SU-DHL-6 (cell line): ENCODE results near the gene DOCK10.

Experiments
- H2AFZ ChIP-seq: fragments of 200-600 bp; sonication (generic); 2 replicates; pipeline ENCODE4 v1.6.1; 2014; ENCODE audit warnings: low read depth, mild to moderate bottlenecking, moderate library complexity, mixed read lengths, antibody characterized with exemption, low read length; ENCODE audit not compliant: severe bottlenecking
- H3F3A ChIP-seq: fragments of 200-600 bp; shearing (Covaris generic); 2 replicates; pipeline ENCODE4 v1.6.0; 2016; ENCODE audit warnings: antibody characterized with exemption, mild to moderate bottlenecking; ENCODE audit not compliant: insufficient read depth
- H3K27ac ChIP-seq: fragments of 200-600 bp; sonication (generic); 2 replicates; pipeline ENCODE4 v1.5.1; 2016; ENCODE audit warnings: low read depth, mild to moderate bottlenecking, low read length, moderate library complexity, mixed read lengths
- H3K27me3 ChIP-seq: fragments of 200-600 bp; sonication (generic), shearing (Covaris generic); 2 replicates; pipeline ENCODE4 v1.6.0; 2014; ENCODE audit warnings: mild to moderate bottlenecking, low read length
- H3K36me3 ChIP-seq: fragments of 200-600 bp; sonication (generic); 2 replicates; pipeline ENCODE4 v1.6.1; 2014; ENCODE audit warnings: mild to moderate bottlenecking, low read length, mixed read lengths
- H3K4me2 ChIP-seq: fragments of 300-600, 200-600 bp; shearing (Covaris generic), sonication (generic); 2 replicates; pipeline ENCODE4 v1.6.0; 2014; ENCODE audit warnings: low read length, low read depth, mild to moderate bottlenecking; ENCODE audit not compliant: poor library complexity, severe bottlenecking
- H3K4me3 ChIP-seq: fragments of 200-600 bp; sonication (generic); 2 replicates; pipeline ENCODE4 v1.5.1; 2014; ENCODE audit warnings: antibody characterized with exemption, low read length, mild to moderate bottlenecking, mixed read lengths; ENCODE audit not compliant: insufficient read depth, poor library complexity, severe bottlenecking
- H3K79me2 ChIP-seq: fragments of 200-600 bp; sonication (generic); 2 replicates; pipeline ENCODE4 v1.6.1; 2014; ENCODE audit warnings: mild to moderate bottlenecking, low read length, moderate library complexity; ENCODE audit not compliant: insufficient read depth
- H3K9ac ChIP-seq: fragments of 200-600 bp; sonication (generic); 2 replicates; pipeline ENCODE4 v1.7.0; 2014; ENCODE audit warnings: mild to moderate bottlenecking, low read length
- H3K9me2 ChIP-seq: fragments of 200-600 bp; sonication (generic); replicated peaks from 2 replicates; pipeline ENCODE4 v1.6.1; 2014; ENCODE audit warnings: low read length; ENCODE audit not compliant: insufficient read depth
- H3K9me3 ChIP-seq: fragments of 200-600 bp; sonication (generic); 2 replicates; pipeline ENCODE4 v1.6.1; 2014; ENCODE audit warnings: low read length, mixed read lengths; ENCODE audit not compliant: insufficient read depth
- H4K20me1 ChIP-seq: fragments of 200-600 bp; sonication (generic); 2 replicates; pipeline ENCODE4 v1.6.1; 2014; ENCODE audit warnings: low read depth, mild to moderate bottlenecking, antibody characterized with exemption, low read length, moderate library complexity, mixed read lengths
- EZH2phosphoT487 ChIP-seq: fragments of 200-600 bp; sonication (generic), shearing (Covaris generic); conservative IDR thresholded peaks from 2 replicates; pipeline ENCODE4 v1.6.1; 2018; ENCODE audit warnings: mild to moderate bottlenecking, antibody characterized with exemption, low read length, moderate library complexity, mixed read lengths
- TF ChIP-seq, protein P1 (sequence below): fragments of 200-600 bp; sonication (generic); IDR thresholded peaks from one replicate; pipeline ENCODE4 v1.5.1; 2017; ENCODE audit warnings: antibody characterized with exemption, mild to moderate bottlenecking, low read length, moderate library complexity; ENCODE audit not compliant: insufficient read depth, poor library complexity, severe bottlenecking

Gene DOCK10

GRCh38 chr2:225041851-225042799 lies at the start of gene DOCK10:
TSS of gene DOCK10 (minus strand) at chr2:225042468. CDS start at chr2:225042374, 94 bp downstream.
- no peaks in the 10 kb centered on the region; the same call in 1 of the 2 replicates for H3K27me3 ChIP-seq
- no peak within 1 kb of the TSS for H3K9ac ChIP-seq
- H3K36me3 ChIP-seq, result no peaks in the 10 kb centered on the region
- no peaks in the 10 kb centered on the region for H3F3A ChIP-seq
- H2AFZ ChIP-seq, result no peak within 1 kb of the TSS
- no peaks in the 10 kb centered on the region for H3K9me3 ChIP-seq
- H4K20me1 ChIP-seq, result no peaks in the 10 kb centered on the region
- no peak within 1 kb of the TSS for H3K27ac ChIP-seq
- no peaks in the 10 kb centered on the region for H3K9me2 ChIP-seq
- H3K4me2 ChIP-seq, result peak within 1 kb of the TSS; percentile 29
- H3K79me2 ChIP-seq, result no peaks in the 10 kb centered on the region
- no peak for TF ChIP-seq EZH2phosphoT487
- TF ChIP-seq, protein P1, sequence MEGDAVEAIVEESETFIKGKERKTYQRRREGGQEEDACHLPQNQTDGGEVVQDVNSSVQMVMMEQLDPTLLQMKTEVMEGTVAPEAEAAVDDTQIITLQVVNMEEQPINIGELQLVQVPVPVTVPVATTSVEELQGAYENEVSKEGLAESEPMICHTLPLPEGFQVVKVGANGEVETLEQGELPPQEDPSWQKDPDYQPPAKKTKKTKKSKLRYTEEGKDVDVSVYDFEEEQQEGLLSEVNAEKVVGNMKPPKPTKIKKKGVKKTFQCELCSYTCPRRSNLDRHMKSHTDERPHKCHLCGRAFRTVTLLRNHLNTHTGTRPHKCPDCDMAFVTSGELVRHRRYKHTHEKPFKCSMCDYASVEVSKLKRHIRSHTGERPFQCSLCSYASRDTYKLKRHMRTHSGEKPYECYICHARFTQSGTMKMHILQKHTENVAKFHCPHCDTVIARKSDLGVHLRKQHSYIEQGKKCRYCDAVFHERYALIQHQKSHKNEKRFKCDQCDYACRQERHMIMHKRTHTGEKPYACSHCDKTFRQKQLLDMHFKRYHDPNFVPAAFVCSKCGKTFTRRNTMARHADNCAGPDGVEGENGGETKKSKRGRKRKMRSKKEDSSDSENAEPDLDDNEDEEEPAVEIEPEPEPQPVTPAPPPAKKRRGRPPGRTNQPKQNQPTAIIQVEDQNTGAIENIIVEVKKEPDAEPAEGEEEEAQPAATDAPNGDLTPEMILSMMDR, result no peak
- H3K4me3 ChIP-seq, result no peak within 1 kb of the TSS

- Histone ChIP-seq H3K4me3 (no peak overlapping the region), H3K27me3 (no peaks in the 10 kb centered on the region), H3K9ac (no peak overlapping the region), H3K4me2 (no peak overlapping the region), H3K9me2 (no peaks in the 10 kb centered on the region), H3K9me3 (no peaks in the 10 kb centered on the region), H2AFZ (no peak overlapping the region), H3F3A (no peaks in the 10 kb centered on the region), H3K79me2 (no peaks in the 10 kb centered on the region), H4K20me1 (no peaks in the 10 kb centered on the region), H3K36me3 (no peaks in the 10 kb centered on the region), H3K27ac (no peak overlapping the region)
- TF ChIP-seq, protein P1, result no peak
- TF ChIP-seq EZH2phosphoT487, result no peak
Measured at GRCh38 chr2:225091336-225091735, 49.1 kb upstream of the DOCK10 start.

DNA sequence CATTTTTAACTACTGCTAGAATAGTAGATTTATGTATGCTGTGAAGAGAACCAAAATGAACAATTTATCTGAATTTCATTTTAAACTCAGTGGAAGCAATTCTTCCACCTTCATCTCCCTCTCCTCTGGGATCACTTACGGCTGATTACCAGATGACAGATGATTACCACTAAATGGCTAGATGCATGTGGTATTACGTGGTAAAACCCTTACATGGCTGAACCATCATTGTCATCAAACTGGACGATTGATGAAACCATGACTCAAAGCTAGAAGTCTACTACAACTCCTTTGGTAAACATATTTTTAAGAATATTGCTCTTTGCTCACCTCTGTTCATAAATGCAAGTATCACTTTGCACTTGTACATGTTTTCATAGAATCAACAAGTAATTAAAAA lies 48.5 kb upstream of the DOCK10 start:
- no peaks in the 10 kb centered on the region for H3F3A ChIP-seq
- no peak overlapping the region for H3K27ac ChIP-seq
- no peak overlapping the region for H2AFZ ChIP-seq
- H4K20me1 ChIP-seq, result no peaks in the 10 kb centered on the region
- no peak for TF ChIP-seq EZH2phosphoT487
- TF ChIP-seq, protein P1, result no peak
- no peaks in the 10 kb centered on the region for H3K9me2 ChIP-seq
- no peaks in the 10 kb centered on the region for H3K9me3 ChIP-seq
- H3K79me2 ChIP-seq, result no peaks in the 10 kb centered on the region
- no peak overlapping the region for H3K9ac ChIP-seq
- no peak overlapping the region for H3K4me2 ChIP-seq
- no peaks in the 10 kb centered on the region for H3K27me3 ChIP-seq
- H3K4me3 ChIP-seq, result no peak overlapping the region
- H3K36me3 ChIP-seq, result no peaks in the 10 kb centered on the region
